Suppressor macrophage treated with lipopolysaccharide for 1 hour (primary cell): ENCODE data around the gene ENO2.
"Not testable (repeated sequence)": the region's sequence is repeated elsewhere in the genome, so short reads cannot be mapped to it uniquely, and the experiment has no call there.

Source experiments
- DNase-seq, 3 donors: peaks; one replicate each; pipeline ENCODE4 v3.0.0-alpha.2; 2020 to 2022

The ENO2 gene

GRCh38 chr12:6914246-6914946 is at the start of gene ENO2:
TSS of gene ENO2 (plus strand) at chr12:6914580. CDS start at chr12:6915833, 1,253 bp downstream.
- DNase-seq: peak; percentile 69 to 88 (median 80)

GRCh38 chr12:6865307-6865706 is 49.1 kb upstream of the ENO2 start:
- DNase-seq: not testable (repeated sequence)

GRCh38 chr12:6866163-6866919 is 48.0 kb upstream of the ENO2 start:
- no peak for DNase-seq

GRCh38 chr12:6866920-6867412 is 47.4 kb upstream of the ENO2 start:
- peak in 1 of 3 donors; percentile 74 for DNase-seq

GRCh38 chr12:6867413-6868210 is 46.8 kb upstream of the ENO2 start, which contains the start of gene TPI1:
TSS of gene TPI1 (plus strand) at chr12:6867531. CDS start at chr12:6867567, 36 bp downstream.
- DNase-seq: peak; percentile 89 to 95 (median 94)

GRCh38 chr12:6868211-6869048 is 46.0 kb upstream of the ENO2 start:
- DNase-seq: peak; percentile 53 to 60 (median 56)

GRCh38 chr12:6869049-6870021 is 45.0 kb upstream of the ENO2 start:
- peak; percentile 81 to 89 (median 86) for DNase-seq

GRCh38 chr12:6870304-6870703 is 44.1 kb upstream of the ENO2 start:
- DNase-seq: not testable (repeated sequence)

GRCh38 chr12:6871052-6871957 is 43.1 kb upstream of the ENO2 start:
- no peak for DNase-seq

- DNase-seq: peak; percentile 81 to 94 (median 90)
Measured at GRCh38 chr12:6872073-6873048, 42.0 kb upstream of the ENO2 start.

- DNase-seq: peak; percentile 98 to 100 (median 99)
Measured at GRCh38 chr12:6873094-6874014, 41.0 kb upstream of the ENO2 start, which contains the start of gene SPSB2. TSS of gene SPSB2 (minus strand) at chr12:6873303. CDS start at chr12:6872901, 402 bp downstream.

- not testable (repeated sequence) for DNase-seq
Measured at GRCh38 chr12:6874015-6874368, 40.4 kb upstream of the ENO2 start.

GRCh38 chr12:6879824-6880223 is 34.6 kb upstream of the ENO2 start:
- DNase-seq: not testable (repeated sequence)

- no peak for DNase-seq
Measured at GRCh38 chr12:6883252-6883651, 31.1 kb upstream of the ENO2 start.

GRCh38 chr12:6883683-6884082 is 30.7 kb upstream of the ENO2 start:
- DNase-seq: no peak

- no peak for DNase-seq
Measured at GRCh38 chr12:6884539-6884938, 29.8 kb upstream of the ENO2 start.
